Erythroblast (primary cell): ENCODE results near the gene PCED1B.
A peak's percentile ranks its signal among the peaks of the same experiment; 100 is the strongest.
"Not testable (repeated sequence)": the region's sequence is repeated elsewhere in the genome, so short reads cannot be mapped to it uniquely, and the experiment has no call there.

Experiments
- DNase-seq, 2 experiments: peaks; one replicate each; lab custom pipeline; 2025; lab: John Stamatoyannopoulos, UW
- GATA1 ChIP-seq: IDR thresholded peaks from 2 replicates; pipeline ENCODE4 v1.6.1; 2011; ENCODE audit warnings: low read depth, mild to moderate bottlenecking, control low read depth, low read length, moderate library complexity
- POLR2A ChIP-seq: IDR thresholded peaks from 2 replicates; pipeline ENCODE4 v1.6.1; 2011; ENCODE audit warnings: mild to moderate bottlenecking, low read length

PCED1B gene

GRCh38 chr12:47178014-47178413 lies 98.6 kb downstream of the PCED1B start:
- DNase-seq, result no peak
- no peak for TF ChIP-seq POLR2A
- no peak for TF ChIP-seq GATA1

GRCh38 chr12:47182164-47182938 lies 102.9 kb downstream of the PCED1B start:
- DNase-seq, result peak; percentile 10 to 14

DNA sequence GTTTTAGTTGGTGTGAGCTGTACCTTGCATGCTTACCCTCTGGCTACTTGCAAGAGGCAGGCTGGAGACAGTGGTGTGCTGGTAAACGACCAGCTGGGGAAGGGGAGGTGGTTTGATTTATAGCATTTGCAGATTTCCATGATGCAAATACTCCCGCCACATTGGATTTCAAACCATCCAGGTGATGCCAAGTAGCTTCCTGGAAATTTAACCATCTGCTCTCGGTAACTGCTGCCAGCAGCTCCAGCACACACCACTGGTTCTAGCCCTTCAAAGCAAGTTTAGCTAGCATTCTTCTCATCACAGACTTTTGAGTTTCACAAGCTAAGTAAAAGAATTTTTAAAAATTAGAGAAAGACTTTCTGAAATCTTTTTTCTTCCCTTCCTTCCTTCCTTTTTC lies 104.8 kb downstream of the PCED1B start:
- no peak for TF ChIP-seq POLR2A
- no peak for TF ChIP-seq GATA1
- DNase-seq, result no peak

- TF ChIP-seq POLR2A (no peak), GATA1 (no peak)
- no peak for DNase-seq
Observed at GRCh38 chr12:47184813-47185212, 105.4 kb downstream of the PCED1B start.

- peak in 1 of 2 experiments; percentile 29 for DNase-seq
- TF ChIP-seq GATA1, result no peak
- TF ChIP-seq POLR2A, result no peak
Observed at GRCh38 chr12:47186246-47186645, 106.8 kb downstream of the PCED1B start.

DNA sequence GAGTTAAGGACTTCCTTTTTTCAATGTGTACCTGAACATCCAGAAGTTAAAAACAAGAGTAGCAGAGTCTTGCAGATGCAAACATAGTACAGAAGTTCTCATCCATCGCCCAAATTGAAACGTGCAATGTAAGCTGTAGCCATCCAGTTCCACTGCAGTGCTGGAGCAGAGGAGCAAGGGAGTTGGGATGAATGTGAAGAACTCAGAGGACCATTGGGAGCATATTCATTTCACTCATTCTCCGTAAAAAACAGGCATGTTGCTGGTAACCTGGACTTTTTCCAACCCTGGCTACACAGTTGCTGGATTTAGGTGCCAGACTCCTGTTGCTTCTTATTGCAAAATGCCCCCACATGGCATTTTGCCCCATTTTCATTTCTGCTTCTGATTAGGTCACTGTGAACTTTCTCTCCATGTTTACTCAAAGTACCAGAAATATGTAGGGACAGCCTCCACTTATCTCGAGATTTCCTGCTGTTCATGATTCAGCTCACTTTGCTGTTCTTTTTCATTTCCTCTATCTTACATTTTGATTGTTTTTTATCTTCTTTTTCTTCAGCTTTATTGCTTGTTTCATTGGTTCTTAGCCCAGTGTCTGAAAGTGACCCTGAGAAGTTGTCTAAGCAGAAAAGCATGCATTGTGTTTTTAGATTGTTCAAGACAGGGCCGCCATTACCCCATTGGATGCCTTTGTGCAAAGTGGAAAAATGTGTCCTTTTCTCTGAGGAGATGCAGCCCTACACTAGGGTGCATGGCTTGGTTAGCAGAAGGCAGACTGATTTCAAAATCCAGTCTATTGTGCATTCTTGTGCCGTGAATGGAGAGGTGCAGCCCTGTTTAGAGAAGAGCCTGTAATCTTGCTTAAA lies 109.4 kb downstream of the PCED1B start:
- TF ChIP-seq GATA1, result no peak
- TF ChIP-seq POLR2A, result no peak
- peak in 1 of 2 experiments; percentile 32 for DNase-seq

DNA sequence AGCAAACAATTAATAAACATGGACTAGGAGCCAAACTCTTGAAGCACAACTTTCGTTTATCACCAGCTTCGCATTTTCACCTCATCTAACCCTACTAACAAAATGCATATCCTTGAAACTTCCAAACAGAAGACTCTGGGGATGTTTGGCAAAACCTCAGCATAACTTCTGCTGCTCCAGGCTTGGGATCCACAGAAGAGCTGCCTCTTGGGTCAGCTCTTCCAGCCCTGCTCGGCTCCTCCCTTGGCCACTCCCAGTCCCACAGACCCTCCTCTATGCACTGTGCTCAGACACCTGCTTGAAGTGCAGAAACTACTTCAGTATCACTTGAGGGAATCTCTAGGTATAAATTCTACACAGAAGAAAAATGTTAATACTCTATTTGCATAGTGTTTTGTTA lies 110.3 kb downstream of the PCED1B start:
- no peak for DNase-seq

GRCh38 chr12:47190271-47190750 lies 110.9 kb downstream of the PCED1B start:
- TF ChIP-seq GATA1, result no peak
- TF ChIP-seq POLR2A, result no peak
- peak in 1 of 2 experiments; percentile 7 for DNase-seq

More for the DNA sequence above, 110.3 kb downstream of the PCED1B start:
- TF ChIP-seq GATA1 (no peak), POLR2A (no peak)

- TF ChIP-seq POLR2A (no peak), GATA1 (no peak)
- no peak for DNase-seq
Observed at GRCh38 chr12:47190905-47191304, 111.5 kb downstream of the PCED1B start.

DNA sequence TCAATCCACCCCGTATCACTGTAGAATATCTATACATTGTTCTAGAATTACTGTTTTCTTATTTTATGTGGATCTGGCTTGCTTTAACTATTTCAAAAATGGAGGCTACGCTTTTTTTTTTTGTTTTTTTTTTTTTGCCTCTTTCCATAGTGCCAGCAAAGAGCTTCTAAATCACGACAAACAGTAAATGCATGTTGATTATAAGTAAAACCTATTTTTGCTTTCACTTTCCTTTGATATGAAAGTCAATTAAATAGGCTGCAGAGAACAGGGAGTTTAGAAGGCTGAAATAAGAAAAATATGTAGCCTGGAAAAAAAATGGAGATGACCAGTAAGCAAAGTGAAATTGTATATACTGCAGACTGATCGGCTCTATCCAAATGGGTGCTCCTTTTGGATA lies 112.6 kb downstream of the PCED1B start:
- DNase-seq, result no peak
- no peak for TF ChIP-seq GATA1
- TF ChIP-seq POLR2A, result no peak

- TF ChIP-seq POLR2A, result no peak
- TF ChIP-seq GATA1, result no peak
- no peak for DNase-seq
Observed at GRCh38 chr12:47193066-47193465, 113.6 kb downstream of the PCED1B start.

DNA sequence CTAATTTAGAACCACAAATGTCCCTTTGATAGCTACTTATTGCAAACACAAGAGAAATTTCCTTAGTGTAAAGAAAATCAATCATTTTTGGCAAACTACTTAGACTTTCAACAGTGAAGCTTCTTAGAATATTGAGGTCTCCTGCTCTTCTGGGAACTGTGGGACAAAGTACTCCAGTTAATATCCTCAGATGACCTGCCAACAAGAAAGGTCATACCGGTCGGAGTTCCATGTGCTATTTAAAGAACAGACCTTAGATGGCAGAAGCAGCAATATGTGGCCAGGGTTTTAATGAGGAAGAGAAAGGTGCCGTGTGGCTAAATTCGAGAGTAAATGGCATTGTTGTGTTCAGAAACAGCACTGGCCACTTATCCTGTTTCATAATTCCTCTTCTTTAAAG lies 115.1 kb downstream of the PCED1B start:
- peak; percentile 26 to 34 for DNase-seq
- TF ChIP-seq POLR2A (no peak), GATA1 (no peak)

DNA sequence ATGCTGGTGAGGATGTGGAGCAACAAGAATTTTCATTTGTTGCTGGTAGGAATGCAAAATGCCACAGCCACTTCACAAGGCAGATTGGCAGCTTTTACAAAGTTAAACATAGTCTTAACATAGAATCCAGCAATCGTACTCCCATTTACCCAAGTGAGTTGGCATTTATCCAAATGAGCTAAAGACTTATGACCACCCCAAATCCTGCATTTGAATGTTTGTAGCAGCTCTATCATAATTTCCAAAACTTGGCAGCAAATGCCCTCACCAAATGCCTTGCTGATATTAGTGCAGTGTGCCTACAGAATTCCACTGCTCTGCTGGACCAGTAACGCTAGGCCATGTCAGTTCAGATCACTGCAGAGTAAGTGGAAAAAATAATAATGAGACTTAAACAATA lies 121.0 kb downstream of the PCED1B start:
- no peak for TF ChIP-seq GATA1
- no peak for TF ChIP-seq POLR2A
- no peak for DNase-seq

DNA sequence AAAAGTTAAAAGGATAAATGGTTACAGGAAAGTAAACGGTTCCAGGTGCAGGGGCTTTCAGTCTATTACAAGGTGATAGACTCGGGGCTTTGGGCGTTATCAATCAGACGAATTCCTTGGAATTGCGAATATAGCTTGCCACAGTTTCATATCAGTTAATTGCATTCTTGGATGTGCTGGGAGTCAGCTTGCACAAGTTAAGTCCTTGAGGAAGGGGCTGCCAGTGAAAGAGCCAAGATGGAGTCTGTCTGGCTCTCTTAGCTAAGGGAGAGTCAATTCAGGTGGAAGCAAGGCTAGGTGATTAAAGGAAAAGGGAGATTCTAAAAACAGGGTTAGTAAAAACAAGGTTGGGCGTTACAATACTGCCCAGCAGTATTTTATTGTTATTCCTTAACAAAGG lies 121.8 kb downstream of the PCED1B start:
- not testable (repeated sequence) for DNase-seq
